HCT116 (cell line): ENCODE data around the gene LMCD1. TPM values are rescaled to one million over a fixed set of nuclear protein-coding genes. Genes with fewer than 3 reads are reported as not detected.

Source experiments
- ATAC-seq: fragments of 200-7000 bp; cut with Tn5 transposase; 2 replicates; pipeline ENCODE4 v1.9.1; 2020; ENCODE audit warnings: mild to moderate bottlenecking, moderate library complexity
- BruUV-seq: library from RNA; stranded (reverse); fragments of 400-500 nt; replicated peaks from 2 replicates; lab custom pipeline; 2021; lab: Mats Ljungman, UMichigan
- CTCF ChIA-PET: fragments of 300-600 bp; sonication (Branson Sonifier 250); formaldehyde crosslinking; loops from one replicate; lab custom pipeline; 2021; ENCODE audit warnings: antibody characterized with exemption; lab: Charles Lee
- POLR2A ChIA-PET: fragments of 300-600, 350-600 bp; sonication (Branson Sonifier 250); formaldehyde crosslinking; loops from one replicate; lab custom pipeline; 2021; ENCODE audit warnings: antibody characterized with exemption; lab: Charles Lee
- RAD21 ChIA-PET, 2 experiments: fragments of 300-600 bp; sonication (Branson Sonifier 250); formaldehyde crosslinking; loops; one replicate each; lab custom pipeline; 2023; ENCODE audit warnings: low total read pairs in 2 of 2; ENCODE audit not compliant: uncharacterized antibody in 2 of 2, unreplicated experiment in 2 of 2, low non-redundant PET in 1 of 2; lab: Charles Lee
- DNase-seq: peaks from one replicate; pipeline ENCODE4 v3.0.0-alpha.2; 2010; ENCODE audit warnings: low read depth, low spot score
- H2AFZ ChIP-seq: fragments of 200-600 bp; shearing (Covaris generic), sonication (generic); 2 replicates; pipeline ENCODE4 v1.6.1; 2017; ENCODE audit warnings: low read depth, mixed run types, mixed read lengths, antibody characterized with exemption, low read length; ENCODE audit not compliant: poor library complexity, severe bottlenecking
- H3K27ac ChIP-seq: 2 replicates; pipeline ENCODE4 v1.5.1; 2012; ENCODE audit warnings: low read depth, low read length
- H3K27me3 ChIP-seq: fragments of 200-600 bp; sonication (generic); 2 replicates; pipeline ENCODE4 v1.6.1; 2016; ENCODE audit warnings: mixed run types, low read length, mixed read lengths; ENCODE audit not compliant: insufficient read depth
- H3K36me3 ChIP-seq, 2 experiments: fragments of 200-500 bp in 1 of 2; fragments of 200-600 bp in 1 of 2; sonication (Bioruptor generic) in 1 of 2; sonication (generic) in 1 of 2; 2 replicates each; pipeline versions ENCODE4 v1.5.1 to v1.6.1; 2014 to 2016; ENCODE audit warnings: low read length in 2 of 2, inconsistent platforms in 1 of 2, mixed read lengths in 1 of 2, mixed run types in 1 of 2; ENCODE audit not compliant: insufficient read depth in 2 of 2, control insufficient read depth in 1 of 2
- H3K4me1 ChIP-seq, 2 experiments: fragments of 200-600 bp in 1 of 2; sonication (generic) in 1 of 2; 2 replicates each; pipeline versions ENCODE4 v1.5.1 to v1.6.1; 2012 to 2017; ENCODE audit warnings: low read length in 2 of 2, inconsistent platforms in 1 of 2, mild to moderate bottlenecking in 1 of 2, mixed read lengths in 1 of 2, mixed run types in 1 of 2, moderate library complexity in 1 of 2; ENCODE audit not compliant: insufficient read depth in 2 of 2, control insufficient read depth in 1 of 2
- H3K4me2 ChIP-seq: fragments of 200-600 bp; sonication (generic); 2 replicates; pipeline ENCODE4 v1.6.1; 2017; ENCODE audit warnings: mixed run types, low read length, mixed read lengths
- H3K4me3 ChIP-seq, 2 experiments: fragments of 200-600 bp in 1 of 2; sonication (generic) in 1 of 2; replicated peaks in 1 of 2; 2 replicates each; pipeline ENCODE4 v1.5.1; 2011 to 2016; ENCODE audit warnings: low read length in 2 of 2, control low read depth in 1 of 2, low read depth in 1 of 2, mild to moderate bottlenecking in 1 of 2, mixed read lengths in 1 of 2, mixed run types in 1 of 2
- H3K79me2 ChIP-seq: fragments of 200-600 bp; sonication (generic); 2 replicates; pipeline ENCODE4 v1.6.1; 2017; ENCODE audit warnings: mild to moderate bottlenecking, mixed run types, low read length, moderate library complexity, mixed read lengths; ENCODE audit not compliant: insufficient read depth
- H3K9ac ChIP-seq: fragments of 200-600 bp; sonication (generic); 2 replicates; pipeline ENCODE4 v1.6.1; 2016; ENCODE audit warnings: low read length, mixed read lengths
- H3K9me2 ChIP-seq: fragments of 200-600 bp; sonication (generic), shearing (Covaris generic); 2 replicates; pipeline ENCODE4 v1.6.1; 2017; ENCODE audit warnings: mixed run types, mild to moderate bottlenecking, moderate library complexity; ENCODE audit not compliant: insufficient read depth
- H3K9me3 ChIP-seq, 2 experiments: fragments of 200-500 bp in 1 of 2; fragments of 200-600 bp in 1 of 2; sonication (Bioruptor generic) in 1 of 2; sonication (generic) in 1 of 2; 2 replicates each; pipeline ENCODE4 v1.6.1; 2014 to 2017; ENCODE audit warnings: low read length in 2 of 2, mixed read lengths in 2 of 2, inconsistent platforms in 1 of 2, low read depth in 1 of 2, mild to moderate bottlenecking in 1 of 2, mixed run types in 1 of 2, moderate library complexity in 1 of 2; ENCODE audit not compliant: control insufficient read depth in 1 of 2, insufficient read depth in 1 of 2
- H4K20me1 ChIP-seq: fragments of 200-600 bp; sonication (generic), shearing (Covaris generic); 2 replicates; pipeline ENCODE4 v1.6.1; 2017; ENCODE audit warnings: mixed run types, mild to moderate bottlenecking, moderate library complexity; ENCODE audit not compliant: insufficient read depth
- ATF3 ChIP-seq: IDR thresholded peaks from 2 replicates; pipeline ENCODE4 v1.6.1; 2012
- EGR1 ChIP-seq: IDR thresholded peaks from 2 replicates; pipeline ENCODE4 v1.6.1; 2012; ENCODE audit warnings: low read depth
- EZH2 ChIP-seq: fragments of 200-600 bp; sonication (generic); IDR thresholded peaks from 2 replicates; pipeline ENCODE4 v1.6.1; 2017; ENCODE audit warnings: antibody characterized with exemption, mixed run types
- POLR2AphosphoS5 ChIP-seq: IDR thresholded peaks from 2 replicates; pipeline ENCODE4 v1.6.1; 2011; ENCODE audit warnings: mild to moderate bottlenecking, low read depth, low read length, moderate library complexity
- RAD21 ChIP-seq: IDR thresholded peaks from 2 replicates; pipeline ENCODE4 v1.6.1; 2012; ENCODE audit warnings: low read depth, mild to moderate bottlenecking
- REST ChIP-seq: IDR thresholded peaks from 2 replicates; pipeline ENCODE4 v1.6.1; 2012; ENCODE audit warnings: low read depth
- SRF ChIP-seq: IDR thresholded peaks from 2 replicates; pipeline ENCODE4 v1.6.1; 2012; ENCODE audit warnings: low read depth
- YY1 ChIP-seq: IDR thresholded peaks from 2 replicates; pipeline ENCODE4 v1.6.1; 2011; ENCODE audit warnings: low read length, low read depth, moderate library complexity, mild to moderate bottlenecking; ENCODE audit not compliant: insufficient replicate concordance; ENCODE audit errors: extremely low read depth
- ZBTB33 ChIP-seq: IDR thresholded peaks from 2 replicates; pipeline ENCODE4 v1.6.1; 2011; ENCODE audit warnings: mild to moderate bottlenecking, low read length, moderate library complexity; ENCODE audit not compliant: insufficient replicate concordance; ENCODE audit errors: extremely low read depth
- intact Hi-C: fragments of 100-400 bp; cut with micrococcal nuclease; formaldehyde crosslinking; loops from 2 replicates; pipeline ENCODE4 v1.10.0; 2022
- total RNA-seq: library from RNA; stranded (reverse); gene quantifications from one replicate; pipeline ENCODE4 v1.2.1, GENCODE V29; 2021; ENCODE audit not compliant: unreplicated experiment

Gene LMCD1
- total RNA-seq, 1 experiment from 2014 or later: 4.6 TPM

GRCh38 chr3:8575364-8576104 is 73.9 kb downstream of the LMCD1 start:
- Histone ChIP-seq H3K4me3 (no peak overlapping the region), H4K20me1 (no peaks in the 10 kb centered on the region), H3K4me2 (no peak overlapping the region), H3K9me2 (no peaks in the 10 kb centered on the region), H2AFZ (no peak overlapping the region), H3K27me3 (no peaks in the 10 kb centered on the region), H3K4me1 (peaks cover 0 to 5% of the 10 kb centered on the region in 2 experiments; a peak in 1 of 4 replicates), H3K36me3 (no peaks in the 10 kb centered on the region), H3K9me3 (no peaks in the 10 kb centered on the region), H3K79me2 (no peaks in the 10 kb centered on the region), H3K27ac (no peak overlapping the region), H3K9ac (no peak overlapping the region)
- DNase-seq: no peak
- BruUV-seq: no TSS peak
- no peak for ATAC-seq
- CTCF ChIA-PET: no interaction called here
- intact Hi-C loops: no loop called here
- RAD21 ChIA-PET: no interaction called here
- POLR2A ChIA-PET: no interaction called here
- TF ChIP-seq ATF3 (no peak), POLR2AphosphoS5 (no peak), EZH2 (no peak), REST (no peak), EGR1 (no peak), SRF (no peak), YY1 (no peak), RAD21 (no peak), ZBTB33 (no peak)
